Measurements from ENCODE around the gene CORIN.

DNA sequence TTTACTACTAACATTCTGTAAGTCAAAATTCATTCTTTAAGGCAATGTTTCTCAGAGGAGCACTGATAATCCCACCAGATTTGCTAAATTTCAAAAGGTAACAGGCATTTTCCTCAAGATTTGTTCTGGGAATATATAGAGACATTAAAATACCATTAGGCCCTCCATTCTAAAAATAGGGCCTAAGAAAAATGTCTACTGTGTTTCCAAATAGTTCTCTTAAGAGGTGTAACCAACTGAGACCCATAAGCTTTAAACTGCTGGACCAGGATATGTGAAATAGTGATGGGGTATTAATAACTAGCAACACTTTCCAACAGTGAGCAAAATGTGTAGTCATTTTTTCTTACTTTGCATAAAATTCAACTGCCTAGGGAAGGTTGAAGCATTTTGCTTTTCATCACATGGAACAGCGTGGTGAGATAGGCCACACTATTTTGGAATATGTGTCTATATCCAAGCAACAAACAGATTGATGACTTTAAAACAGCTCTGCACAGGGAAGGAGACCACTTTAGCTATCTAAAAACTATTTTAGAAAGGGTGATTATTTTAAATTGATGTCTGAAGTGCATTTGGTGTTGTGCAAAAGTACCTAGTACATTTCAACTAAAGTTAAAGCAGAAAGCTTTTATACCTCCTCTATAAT is 89.9 kb downstream of the CORIN start:
- no peak for TF ChIP-seq POLR2A (IDR thresholded peaks at IDR 0.05; ENCODE audit: low read depth, low read length)
- TF ChIP-seq CEBPB (IDR thresholded peaks at IDR 0.05; ENCODE audit: low read depth, low read length), result no peak
- TF ChIP-seq, protein P1, sequence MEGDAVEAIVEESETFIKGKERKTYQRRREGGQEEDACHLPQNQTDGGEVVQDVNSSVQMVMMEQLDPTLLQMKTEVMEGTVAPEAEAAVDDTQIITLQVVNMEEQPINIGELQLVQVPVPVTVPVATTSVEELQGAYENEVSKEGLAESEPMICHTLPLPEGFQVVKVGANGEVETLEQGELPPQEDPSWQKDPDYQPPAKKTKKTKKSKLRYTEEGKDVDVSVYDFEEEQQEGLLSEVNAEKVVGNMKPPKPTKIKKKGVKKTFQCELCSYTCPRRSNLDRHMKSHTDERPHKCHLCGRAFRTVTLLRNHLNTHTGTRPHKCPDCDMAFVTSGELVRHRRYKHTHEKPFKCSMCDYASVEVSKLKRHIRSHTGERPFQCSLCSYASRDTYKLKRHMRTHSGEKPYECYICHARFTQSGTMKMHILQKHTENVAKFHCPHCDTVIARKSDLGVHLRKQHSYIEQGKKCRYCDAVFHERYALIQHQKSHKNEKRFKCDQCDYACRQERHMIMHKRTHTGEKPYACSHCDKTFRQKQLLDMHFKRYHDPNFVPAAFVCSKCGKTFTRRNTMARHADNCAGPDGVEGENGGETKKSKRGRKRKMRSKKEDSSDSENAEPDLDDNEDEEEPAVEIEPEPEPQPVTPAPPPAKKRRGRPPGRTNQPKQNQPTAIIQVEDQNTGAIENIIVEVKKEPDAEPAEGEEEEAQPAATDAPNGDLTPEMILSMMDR (conservative IDR thresholded peaks at IDR 0.05; ENCODE audit: low read depth, low read length), result no peak
- TF ChIP-seq MAFK (IDR thresholded peaks at IDR 0.05; ENCODE audit: low read depth, low read length), result no peak
